HG03378 (cell line): Measurements from ENCODE around the gene KCTD20.
"Not testable (repeated sequence)": the region's sequence is repeated elsewhere in the genome, so short reads cannot be mapped to it uniquely, and the experiment has no call there.

Source experiments
- ATAC-seq: cut with Tn5 transposase; IDR thresholded peaks from one replicate; pipeline ENCODE4 v1.9.1; 2021; ENCODE audit warnings: mild to moderate bottlenecking, moderate library complexity; ENCODE audit not compliant: unreplicated experiment

KCTD20 gene

DNA sequence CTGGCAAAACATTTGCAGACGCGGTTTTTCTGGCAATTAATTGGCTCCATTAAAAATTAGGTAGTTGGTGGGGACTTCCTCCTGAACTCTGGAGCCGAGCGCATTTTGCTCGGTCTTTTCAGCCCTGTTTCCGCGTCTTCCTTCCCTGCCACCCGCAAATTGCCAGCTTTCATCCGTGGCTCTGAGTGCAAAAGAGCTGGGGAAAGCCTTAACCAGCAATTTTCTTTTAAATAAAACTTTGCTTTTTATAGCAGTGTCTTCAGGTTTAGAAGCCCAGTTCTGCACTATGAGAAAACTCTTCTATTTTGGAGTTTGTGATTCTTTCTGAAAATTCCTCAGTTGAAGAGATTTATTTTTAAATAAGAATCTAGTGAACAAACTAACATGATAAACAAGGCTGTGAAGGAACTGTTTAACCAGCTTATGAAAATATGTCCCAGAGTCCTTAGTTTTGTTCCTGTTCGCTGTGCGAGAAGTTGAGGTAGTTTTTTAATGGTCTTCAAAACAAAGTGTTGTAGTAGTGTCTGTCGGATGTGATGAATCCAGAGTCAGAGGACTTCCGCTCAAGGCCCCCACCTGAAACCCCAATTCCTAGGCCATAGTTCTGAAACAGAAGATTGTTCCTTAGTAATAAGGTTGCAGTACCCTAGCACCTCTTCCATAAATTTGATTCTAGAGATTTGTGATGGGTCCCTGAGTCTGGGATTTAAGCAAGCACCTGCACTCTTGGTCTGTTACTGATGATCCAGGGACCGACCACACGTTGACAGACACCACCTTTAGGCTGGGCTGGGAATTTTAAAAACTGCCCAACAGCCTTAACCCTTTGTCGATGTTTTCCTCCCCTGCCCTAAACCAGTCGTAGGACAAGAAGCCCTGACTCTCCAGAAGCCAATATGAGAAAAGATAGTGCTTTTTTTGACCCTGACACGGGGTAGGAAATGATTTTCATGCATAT is 950 bp downstream of the KCTD20 start:
- no peak for ATAC-seq

DNA sequence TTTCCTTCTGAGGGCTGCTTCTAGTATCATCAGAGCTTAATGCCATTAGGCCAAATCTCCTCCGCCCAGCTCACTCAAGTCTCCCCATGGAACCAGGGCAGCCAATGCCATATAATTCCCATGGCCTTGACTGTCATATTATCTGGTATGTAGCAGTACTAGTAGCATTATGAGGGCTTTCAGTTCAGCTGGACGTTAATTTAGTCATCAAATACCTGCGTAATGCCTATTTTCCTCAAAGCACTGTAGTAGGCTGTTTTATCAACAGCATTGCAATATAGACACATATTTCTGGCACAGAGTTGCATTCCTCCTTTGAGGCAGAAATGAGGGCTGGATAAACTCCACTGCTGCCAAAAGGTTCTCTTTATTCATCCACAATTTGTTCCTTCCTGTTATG is 1.7 kb downstream of the KCTD20 start:
- ATAC-seq: no peak

DNA sequence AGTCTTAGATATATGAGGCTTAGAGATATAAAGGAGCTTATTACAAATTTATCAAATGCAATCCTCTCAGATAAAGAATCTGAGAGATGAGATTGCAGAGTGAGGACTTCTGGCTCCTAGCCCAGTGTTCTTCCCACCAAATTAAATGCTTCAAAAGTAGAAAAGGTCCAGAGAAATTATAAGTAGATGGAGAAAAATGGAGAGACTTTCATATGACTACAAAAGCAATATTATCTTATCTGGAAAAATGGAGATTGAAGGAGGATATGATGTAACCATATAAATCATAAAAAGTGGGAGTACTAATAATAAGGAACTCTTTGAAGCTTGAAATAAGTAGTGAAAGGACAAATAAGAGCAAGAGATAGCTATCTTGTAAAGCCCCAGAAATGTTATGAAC is 2.8 kb downstream of the KCTD20 start:
- ATAC-seq: no peak

DNA sequence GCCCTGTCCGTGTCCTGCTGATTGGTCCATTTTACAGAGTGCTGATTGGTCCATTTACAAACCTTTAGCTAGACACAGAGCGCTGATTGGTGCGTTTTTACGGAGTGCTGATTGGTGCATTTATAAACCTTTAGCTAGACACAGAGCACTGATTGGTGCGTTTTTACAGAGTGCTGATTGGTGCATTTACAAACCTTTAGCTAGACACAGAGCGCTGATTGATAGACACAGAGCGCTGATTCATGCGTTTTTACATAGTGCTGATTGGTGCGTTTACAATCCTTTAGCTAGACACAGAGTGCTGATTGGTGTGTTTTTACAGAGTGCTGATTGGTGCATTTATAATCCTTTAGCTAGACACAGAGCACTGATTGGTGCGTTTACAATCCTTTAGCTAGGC is 6.4 kb downstream of the KCTD20 start:
- not testable (repeated sequence) for ATAC-seq

DNA sequence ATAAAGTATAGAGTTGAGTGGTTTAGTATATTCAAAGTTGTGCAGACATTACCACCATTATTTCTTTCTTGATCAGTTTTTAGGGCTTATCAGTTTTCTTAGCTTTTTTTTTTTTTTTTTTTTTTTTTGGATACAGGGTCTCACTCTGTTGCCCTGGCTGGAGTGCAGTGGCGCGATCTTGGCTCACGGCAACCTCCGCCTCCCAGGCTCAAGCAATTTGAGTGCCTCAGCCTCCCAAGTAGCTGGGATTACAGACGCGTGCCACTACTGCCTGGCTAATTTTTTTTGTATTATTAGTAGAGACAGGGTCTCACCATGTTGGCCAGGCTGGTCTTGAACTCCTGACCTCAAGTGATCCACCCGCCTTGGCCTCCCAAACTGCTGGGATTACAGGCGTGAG is 10.1 kb downstream of the KCTD20 start:
- not testable (repeated sequence) for ATAC-seq

DNA sequence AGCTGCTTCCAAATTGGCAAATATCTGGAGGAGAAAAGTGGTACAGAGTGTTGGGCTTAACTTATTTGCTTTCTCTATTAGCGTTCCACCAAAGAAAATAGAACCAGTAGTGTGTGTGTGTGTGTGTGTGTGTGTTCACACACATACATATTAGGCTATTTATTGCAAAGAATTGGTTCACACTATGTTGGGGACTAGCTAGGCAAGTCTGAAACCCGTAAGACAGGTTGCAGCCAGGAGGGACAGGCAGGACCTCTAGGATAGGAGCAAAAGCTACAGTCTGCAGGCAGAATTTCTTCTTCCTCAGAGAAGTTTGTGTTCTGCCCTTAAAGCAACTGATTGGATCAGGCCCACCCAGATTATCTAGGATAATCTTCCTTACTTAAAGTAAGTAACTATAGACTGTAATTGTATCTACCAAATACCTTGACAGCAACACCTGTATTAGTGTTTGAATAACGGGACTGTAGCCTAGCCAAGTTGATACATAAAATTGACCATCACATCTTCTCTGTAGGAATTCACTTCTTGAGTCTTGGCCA is 12.8 kb downstream of the KCTD20 start:
- no peak for ATAC-seq

DNA sequence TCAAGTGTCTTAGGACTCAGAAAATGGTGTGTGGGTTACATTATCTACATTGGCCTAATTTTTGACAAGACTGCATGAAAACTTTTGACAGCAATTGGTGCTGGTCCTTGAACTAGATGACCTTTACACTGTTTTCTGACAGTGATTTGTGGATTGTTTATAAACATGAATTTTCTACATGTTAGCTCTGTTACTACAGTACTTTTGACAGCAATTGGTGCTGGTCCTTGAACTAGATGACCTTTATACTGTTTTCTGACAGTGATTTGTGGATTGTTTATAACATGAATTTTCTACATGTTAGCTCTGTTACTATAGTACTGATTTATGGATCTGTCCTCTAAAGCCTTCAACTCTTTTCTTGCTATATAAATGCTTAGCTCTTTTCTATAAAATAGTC is 16.7 kb downstream of the KCTD20 start:
- ATAC-seq: no peak

DNA sequence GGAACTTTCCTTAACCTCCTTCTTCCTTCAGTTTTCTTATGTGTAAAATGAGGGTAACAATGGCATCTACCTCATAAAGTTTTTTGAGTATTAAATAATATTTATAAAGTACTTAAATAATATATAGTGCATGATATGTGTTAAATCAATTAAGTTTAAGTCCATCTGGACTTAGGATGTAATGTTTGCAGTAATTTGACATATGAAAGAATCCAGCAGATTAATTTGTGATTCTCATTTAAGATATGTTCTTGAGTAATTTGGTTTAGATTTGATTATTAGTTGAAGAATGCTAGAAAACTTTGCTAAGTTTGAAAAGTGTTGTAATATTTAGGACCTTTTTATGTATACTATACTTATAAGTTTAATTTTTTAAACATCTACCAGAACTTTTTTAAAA is 18.1 kb downstream of the KCTD20 start:
- no peak for ATAC-seq

DNA sequence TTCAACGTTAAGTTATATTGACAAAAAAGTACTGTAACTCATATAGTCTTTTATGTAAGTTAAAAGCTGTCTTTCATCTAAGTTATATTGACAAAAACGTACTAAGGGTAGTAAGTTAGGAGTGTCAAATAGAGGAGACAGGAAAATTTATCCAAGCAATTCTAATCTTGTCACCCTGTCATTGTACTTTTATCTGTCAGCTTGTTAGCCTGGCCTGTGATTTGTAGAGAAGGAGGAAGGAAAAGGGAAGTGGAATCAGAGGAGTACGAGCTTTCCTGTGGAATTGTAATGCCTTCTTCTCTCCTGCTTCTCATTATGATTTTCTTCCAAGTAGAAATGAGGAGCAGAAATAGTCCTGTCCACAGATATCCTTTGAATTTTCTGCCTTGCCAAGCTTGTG is 18.8 kb downstream of the KCTD20 start:
- ATAC-seq: no peak

DNA sequence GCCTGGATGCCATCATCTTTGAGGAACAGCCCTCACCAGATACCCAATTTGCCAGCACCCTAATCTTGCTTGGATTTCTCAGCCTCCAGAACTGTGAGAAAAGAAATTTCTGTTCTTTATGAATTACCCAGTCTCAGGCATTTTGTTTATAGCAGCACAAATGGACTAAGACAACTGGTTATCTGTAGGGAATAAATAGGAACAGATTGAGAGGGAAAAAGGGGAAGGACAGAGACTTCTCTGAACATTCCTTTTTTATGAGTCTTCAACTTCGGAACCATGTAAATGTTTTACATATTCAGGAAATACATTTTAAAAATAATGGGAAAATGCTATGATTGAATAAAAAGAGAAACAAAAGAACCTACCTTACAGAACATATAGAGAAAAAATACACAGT is 20.9 kb downstream of the KCTD20 start:
- no peak for ATAC-seq

DNA sequence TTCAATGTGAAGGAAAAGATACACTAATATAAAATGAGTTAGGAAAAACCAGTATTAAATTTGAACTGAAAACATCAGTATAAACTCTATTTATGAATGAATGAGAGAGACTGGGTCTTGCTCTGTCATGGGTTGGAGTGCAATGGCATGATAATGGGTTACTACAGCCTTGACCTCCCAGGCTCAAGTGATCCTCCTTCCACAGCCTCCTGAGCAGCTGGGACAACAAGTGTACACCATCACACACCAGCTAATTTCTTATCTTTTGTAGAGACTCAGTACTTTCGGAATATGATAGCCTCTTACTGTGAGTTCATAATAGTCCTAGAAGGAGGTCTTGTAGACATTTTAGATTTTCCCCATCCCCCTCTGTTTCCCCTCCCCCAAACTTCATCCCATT is 21.4 kb downstream of the KCTD20 start:
- no peak for ATAC-seq

DNA sequence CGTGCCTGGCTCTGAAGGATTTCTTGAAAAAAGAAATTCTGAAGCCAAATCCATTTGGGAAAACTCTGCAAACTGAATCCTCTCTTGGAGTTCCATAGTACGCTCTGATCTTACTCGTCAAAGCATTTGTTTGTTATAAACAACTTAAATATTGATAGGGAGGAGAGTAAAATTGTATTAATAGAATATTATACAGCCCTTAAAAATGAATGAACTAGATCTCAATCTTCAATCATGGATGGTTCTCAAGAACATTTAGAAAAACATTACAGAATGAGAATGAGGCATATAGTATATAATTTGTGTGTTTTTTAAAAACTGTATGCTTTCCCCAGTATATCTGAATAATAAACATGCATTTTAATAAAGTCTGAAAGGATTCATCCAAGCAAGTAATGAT is 24.8 kb downstream of the KCTD20 start:
- ATAC-seq: no peak

DNA sequence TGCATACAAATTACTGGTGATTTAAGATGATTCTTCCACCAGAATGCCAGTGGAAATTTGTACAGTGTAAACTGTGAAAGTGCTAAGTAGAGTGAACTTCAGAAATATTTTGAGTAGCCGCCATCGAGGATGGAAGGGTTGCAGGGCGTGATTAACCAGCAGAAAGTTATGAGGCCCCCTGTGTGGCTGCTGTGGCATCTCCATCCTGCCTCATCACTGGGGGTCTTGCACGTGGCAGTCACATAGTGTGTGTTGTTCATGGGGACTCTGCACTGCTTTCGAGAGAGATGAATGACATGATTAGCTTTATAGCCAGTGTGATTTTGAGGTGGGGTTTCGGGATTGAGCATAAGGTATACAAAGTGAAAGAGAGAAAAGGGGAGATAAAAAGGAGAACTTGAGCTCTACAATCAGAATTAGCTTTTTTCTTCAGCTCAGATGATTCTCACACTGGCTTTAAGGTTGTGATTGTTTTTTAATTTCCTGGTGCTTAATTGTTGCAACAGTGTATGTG is 26.4 kb downstream of the KCTD20 start:
- ATAC-seq: no peak

DNA sequence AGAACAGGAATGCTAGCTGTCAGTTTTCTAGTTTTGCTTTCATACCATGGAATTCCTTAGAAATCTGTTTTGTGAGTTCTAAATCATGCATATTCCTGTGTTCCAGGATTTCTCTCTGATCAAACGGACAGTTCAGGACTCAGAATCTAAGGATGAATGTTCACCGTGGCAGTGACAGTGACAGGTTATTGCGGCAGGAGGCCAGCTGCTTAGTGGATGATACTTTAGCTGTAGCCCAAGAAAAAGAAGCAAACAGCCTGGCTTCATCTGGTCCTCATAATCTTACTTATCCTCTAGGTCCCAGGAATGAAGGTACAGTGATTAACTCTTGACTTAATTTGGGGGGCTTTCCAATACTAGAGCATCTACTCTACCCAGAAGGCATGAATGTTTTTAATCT is 27.1 kb downstream of the KCTD20 start:
- no peak for ATAC-seq

DNA sequence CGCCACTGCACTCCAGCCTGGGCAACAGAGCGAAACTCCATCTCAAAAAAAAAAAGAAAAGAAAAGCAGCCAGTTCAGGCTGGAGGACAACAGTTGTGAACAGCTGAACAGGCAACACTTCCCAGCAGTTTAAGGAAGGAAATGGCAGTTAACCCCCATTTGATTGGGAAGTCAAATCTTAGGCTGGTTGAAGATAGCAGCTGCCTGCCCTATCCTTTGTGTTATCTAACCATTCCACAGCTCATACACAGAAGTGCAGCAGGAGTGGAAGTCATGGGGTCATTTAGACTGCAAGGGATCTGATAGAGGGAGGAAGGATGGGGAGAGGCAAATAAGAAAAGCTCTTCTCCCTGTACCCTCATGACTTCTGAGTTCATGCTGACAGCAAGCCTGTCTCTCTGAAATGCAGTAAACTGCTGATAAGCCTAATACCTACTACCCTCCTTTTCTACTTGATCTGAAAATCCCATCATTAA is 35.3 kb downstream of the KCTD20 start:
- no peak for ATAC-seq

DNA sequence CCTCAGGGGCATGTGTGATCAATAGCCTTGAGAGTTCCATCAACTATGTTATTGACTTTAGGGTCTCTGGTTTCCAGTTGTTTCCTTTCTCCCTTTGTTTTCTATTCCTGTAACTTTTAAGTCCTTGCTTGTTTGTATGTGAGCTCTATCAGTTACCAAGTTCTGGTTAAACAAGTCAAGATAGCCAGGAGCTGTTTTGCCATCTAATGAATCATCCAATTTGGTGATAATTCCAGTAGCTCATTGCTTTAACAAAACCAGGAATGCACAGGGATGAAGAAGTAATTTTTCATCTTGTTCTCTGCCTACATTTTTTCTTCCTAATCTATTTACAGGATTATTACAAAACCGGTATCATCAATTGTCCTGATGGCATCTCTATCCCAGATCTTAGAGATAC is 36.5 kb downstream of the KCTD20 start:
- ATAC-seq: no peak

DNA sequence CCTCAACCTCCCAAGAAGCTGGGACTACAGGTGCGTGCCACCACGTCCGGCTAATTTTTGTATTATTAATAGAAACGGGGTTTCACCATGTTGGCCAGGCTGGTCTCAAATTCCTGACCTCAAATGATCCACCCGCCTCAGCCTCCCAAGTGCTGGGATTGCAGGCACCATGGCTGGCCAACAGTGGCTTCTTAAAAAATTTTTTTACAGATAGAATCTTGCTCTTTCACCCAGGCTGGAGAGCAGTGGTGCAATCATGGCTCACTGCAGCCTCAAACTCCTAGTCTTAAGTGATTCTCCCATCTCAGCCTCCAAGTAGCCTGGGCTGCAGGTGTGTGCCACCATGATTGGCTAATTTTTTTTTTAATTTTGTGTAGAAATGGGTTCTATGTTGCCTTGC is 40.5 kb downstream of the KCTD20 start:
- not testable (repeated sequence) for ATAC-seq

DNA sequence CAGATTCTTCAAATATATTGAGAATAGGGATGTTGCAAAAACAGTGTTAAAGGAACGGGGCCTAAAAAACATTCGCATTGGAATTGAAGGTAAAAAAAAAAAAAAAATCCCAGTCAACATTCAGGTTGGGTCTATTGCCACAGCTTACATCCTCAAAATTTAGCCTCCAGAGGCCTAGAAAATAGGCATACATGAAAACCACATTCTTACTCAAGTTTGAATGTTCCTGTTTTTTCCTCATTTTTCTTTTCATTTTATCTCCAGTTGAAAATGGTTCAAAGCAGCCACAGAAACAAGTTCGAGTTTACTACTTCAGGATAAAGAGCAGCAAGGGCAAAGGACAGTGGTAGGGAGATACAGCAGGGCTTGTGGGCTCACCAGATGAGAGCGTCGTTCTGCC is 41.9 kb downstream of the KCTD20 start:
- ATAC-seq: no peak

DNA sequence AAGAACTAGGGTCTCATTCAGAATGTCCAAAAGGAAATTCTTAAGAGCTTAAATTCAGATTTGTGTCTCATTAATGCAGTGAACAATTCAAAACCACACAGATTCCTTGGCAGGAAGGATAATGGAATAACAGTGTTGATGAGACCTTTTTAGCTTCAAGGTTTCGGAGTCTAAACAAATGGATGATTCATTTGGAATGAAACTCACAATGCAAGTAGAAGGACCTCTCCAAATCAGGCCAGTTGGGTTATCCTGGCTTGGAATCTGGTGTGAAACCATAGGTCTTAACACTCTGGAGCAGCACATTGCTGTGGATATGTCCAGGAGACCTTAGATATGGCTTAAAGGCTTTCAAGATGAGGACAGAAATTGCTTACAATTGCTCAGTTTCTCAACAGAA is 44.9 kb downstream of the KCTD20 start:
- no peak for ATAC-seq

DNA sequence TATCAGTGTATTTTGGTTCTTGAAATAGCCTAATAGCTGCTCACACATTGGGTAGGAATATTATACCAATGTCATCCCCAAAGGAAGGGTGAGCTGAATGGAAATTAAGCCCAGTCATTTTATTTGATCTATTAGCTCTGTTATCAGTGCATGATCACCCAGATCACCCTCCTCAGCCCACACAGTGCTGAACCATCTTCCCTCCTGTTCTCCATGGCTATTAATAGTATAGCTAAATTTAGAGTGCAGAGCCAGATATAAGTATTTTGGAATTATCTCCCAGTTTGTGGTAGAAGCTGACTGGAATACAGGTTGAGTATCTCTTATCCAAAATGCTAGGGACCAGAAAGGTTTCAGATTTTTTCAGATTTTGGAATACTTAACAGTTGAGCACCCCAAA is 45.4 kb downstream of the KCTD20 start:
- no peak for ATAC-seq

DNA sequence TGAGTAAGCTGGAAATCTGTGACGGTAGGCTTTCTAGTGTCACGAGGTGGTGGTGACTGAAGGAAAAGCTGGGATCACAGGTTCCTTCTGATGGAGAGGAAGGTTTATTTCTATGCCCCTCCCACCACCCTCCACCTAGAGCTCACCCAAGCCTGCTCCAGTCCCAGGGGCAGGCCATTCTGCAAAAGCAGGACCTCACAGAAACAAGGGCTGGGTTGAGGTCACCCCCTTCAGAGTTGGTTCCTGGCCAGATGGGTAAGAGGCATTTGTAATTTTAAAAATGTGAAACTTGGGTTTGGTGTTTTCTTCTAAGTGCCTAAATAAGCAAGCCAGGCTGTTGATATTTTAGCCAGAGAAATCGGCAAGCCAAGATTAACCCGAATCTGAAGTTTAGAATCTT is 46.6 kb downstream of the KCTD20 start:
- ATAC-seq: no peak

DNA sequence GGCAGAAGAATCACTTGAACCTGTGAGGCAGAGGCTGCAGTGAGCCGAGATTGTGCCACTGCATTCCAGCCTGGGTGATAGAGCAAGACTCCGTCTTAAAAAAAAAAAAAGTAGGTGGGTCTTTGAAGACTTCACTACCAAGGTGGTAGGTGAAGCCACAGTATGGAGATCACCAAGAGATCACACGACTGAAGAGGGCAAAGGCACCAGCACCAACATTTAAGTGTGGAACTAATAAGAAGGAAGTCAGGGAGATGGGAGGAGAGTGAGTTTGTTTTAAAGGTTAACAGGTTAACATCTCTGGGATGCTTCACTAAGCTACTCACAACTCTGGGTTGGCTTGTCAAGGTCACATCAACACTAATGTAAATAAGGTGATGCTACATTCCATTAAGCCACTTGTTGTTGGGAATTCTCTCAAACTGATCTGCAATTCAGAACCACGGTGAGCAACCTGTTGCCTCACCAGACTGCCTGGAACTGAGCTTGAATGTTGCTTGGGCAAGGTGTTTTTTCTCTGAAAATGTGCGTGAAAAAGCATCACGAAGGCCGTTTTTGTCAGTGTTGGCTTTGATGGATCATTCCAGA is 48.7 kb downstream of the KCTD20 start:
- no peak for ATAC-seq
